ENCODE data around the gene LRRC46.

Gene LRRC46

GRCh38 chr17:47851764-47852112 lies 20.3 kb downstream of the LRRC46 start:
- no peak for DNase-seq (ENCODE audit: low read depth)

GRCh38 chr17:47852113-47852949 lies 20.9 kb downstream of the LRRC46 start:
- no peak for DNase-seq (ENCODE audit: low read depth)

- DNase-seq (ENCODE audit: low read depth): no peak
Measured at GRCh38 chr17:47853616-47854015, 22.1 kb downstream of the LRRC46 start.

GRCh38 chr17:47855737-47856136 lies 24.3 kb downstream of the LRRC46 start:
- no peak for DNase-seq (ENCODE audit: low read depth)

GRCh38 chr17:47856830-47857229 lies 25.4 kb downstream of the LRRC46 start:
- DNase-seq (ENCODE audit: low read depth): no peak

- DNase-seq (ENCODE audit: low read depth): no peak
Measured at GRCh38 chr17:47857551-47858455, 26.3 kb downstream of the LRRC46 start.

- no peak for DNase-seq (ENCODE audit: low read depth)
Measured at GRCh38 chr17:47860386-47860785, 28.9 kb downstream of the LRRC46 start.

- DNase-seq (ENCODE audit: low read depth): no peak
Measured at GRCh38 chr17:47862621-47863440, 31.4 kb downstream of the LRRC46 start.

GRCh38 chr17:47864791-47865216 lies 33.3 kb downstream of the LRRC46 start:
- DNase-seq (ENCODE audit: low read depth): no peak

- no peak for DNase-seq (ENCODE audit: low read depth)
Measured at GRCh38 chr17:47866941-47867340, 35.5 kb downstream of the LRRC46 start.

GRCh38 chr17:47867813-47868533 lies 36.5 kb downstream of the LRRC46 start:
- DNase-seq (ENCODE audit: low read depth): no peak

- DNase-seq (ENCODE audit: low read depth): no peak
Measured at GRCh38 chr17:47869114-47869513, 37.6 kb downstream of the LRRC46 start.

GRCh38 chr17:47870056-47870455 lies 38.6 kb downstream of the LRRC46 start:
- no peak for DNase-seq (ENCODE audit: low read depth)

GRCh38 chr17:47871048-47871447 lies 39.6 kb downstream of the LRRC46 start:
- DNase-seq (ENCODE audit: low read depth): no peak

GRCh38 chr17:47872019-47872650 lies 40.7 kb downstream of the LRRC46 start:
- DNase-seq (ENCODE audit: low read depth): no peak

- DNase-seq (ENCODE audit: low read depth): no peak
Measured at GRCh38 chr17:47872651-47873161, 41.2 kb downstream of the LRRC46 start.

GRCh38 chr17:47873200-47874090 lies 42.0 kb downstream of the LRRC46 start:
- DNase-seq (ENCODE audit: low read depth): no peak

- DNase-seq (ENCODE audit: low read depth): no peak
Measured at GRCh38 chr17:47875011-47875985, 43.8 kb downstream of the LRRC46 start.

All from stimulated activated CD8-positive, alpha-beta memory T cell treated with anti-CD3 and anti-CD28 coated beads, Interleukin-12 subunit alpha, Interleukin-12 subunit beta, amount 100 ng/mL, for 1 hour (primary cell).